ENCODE results near the gene PTK7. TPM values are rescaled to one million over a fixed set of nuclear protein-coding genes. Genes with fewer than 3 reads are reported as not detected.
"Not testable (repeated sequence)": the region's sequence is repeated elsewhere in the genome, so short reads cannot be mapped to it uniquely, and the experiment has no call there.

The PTK7 gene
- total RNA-seq = 1 to 10 TPM in 1 of 2 donors, under 1 TPM in 1; 0.56 to 1.0 TPM

DNA sequence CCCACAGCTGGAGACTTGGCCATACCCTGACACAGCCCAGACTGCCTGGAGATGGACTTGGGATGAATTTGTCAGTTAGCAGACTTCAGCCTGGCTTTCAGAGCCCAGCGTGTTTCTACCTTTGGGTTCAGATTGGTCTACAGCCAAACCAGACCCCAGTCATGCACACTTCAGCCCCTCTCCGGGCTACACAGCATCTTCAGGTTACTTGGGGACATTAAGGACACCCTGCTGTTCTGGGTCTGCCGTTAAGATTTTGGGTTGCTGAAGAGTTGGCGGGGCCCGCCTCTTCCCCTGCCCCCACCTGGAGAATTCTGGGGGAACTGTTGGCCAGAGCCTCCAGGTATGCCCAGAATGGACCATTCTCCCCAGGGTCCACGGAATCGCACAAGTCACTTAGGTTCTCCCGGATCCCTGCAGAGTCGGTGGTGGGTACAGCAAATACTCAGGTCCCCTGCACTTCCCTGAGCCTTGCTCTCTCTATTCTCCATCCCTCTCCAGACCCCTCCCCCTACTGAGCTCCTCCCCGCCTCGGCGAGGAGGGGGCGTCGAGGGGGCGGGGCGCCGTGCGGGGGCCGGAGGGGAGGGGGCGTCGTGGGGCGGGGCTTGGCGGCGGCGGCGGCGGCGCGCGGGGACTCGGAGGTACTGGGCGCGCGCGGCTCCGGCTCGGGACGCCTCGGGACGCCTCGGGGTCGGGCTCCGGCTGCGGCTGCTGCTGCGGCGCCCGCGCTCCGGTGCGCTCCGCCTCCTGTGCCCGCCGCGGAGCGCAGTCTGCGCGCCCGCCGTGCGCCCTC is at the start of gene PTK7:
TSS of gene PTK7 (plus strand) at position 645 of the 794 bp plus-strand sequence. CDS start 175 bp downstream, outside the sequence.
- no peaks in the 10 kb centered on the region for H3K4me1 Mint-ChIP-seq
- ATAC-seq (replicated peaks) = peak; percentile 47
- peaks cover 18% of the 10 kb centered on the region for H3K27me3 Mint-ChIP-seq
- no peaks in the 10 kb centered on the region for H3K9me3 Mint-ChIP-seq
- H3K27ac Mint-ChIP-seq = no peak within 1 kb of the TSS
- H3K36me3 Mint-ChIP-seq (ENCODE audit: low read depth) = peaks cover 40% of the 10 kb centered on the region
- H3K4me3 Mint-ChIP-seq = peak within 1 kb of the TSS; percentile 31

DNA sequence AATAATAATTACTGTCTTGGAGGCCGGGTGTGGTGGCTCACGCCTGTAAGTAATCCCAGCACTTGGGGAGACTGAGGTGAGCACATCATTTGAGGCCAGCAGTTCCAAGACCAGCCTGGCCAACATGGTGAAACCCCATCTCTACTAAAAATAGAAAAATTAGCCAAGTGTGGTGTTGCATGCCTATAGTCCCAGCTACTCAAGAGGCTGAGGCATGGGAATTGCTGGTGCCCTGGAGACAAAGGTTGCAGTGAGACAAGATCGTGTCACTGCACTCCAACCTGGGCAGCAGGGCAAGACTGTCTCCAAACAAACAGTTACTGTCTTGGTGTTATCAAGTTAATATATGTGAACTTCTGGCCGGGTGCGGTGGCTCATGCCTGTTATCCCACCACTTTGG is 49.7 kb upstream of the PTK7 start:
- Mint-ChIP-seq H3K27ac (peak overlapping the region; percentile 26), H3K9me3 (no peaks in the 10 kb centered on the region), H3K27me3 (no peaks in the 10 kb centered on the region), H3K36me3 (ENCODE audit: low read depth) (peaks cover 80% of the 10 kb centered on the region), H3K4me3 (no peak overlapping the region), H3K4me1 (peaks cover 16% of the 10 kb centered on the region)
- no peak for ATAC-seq (replicated peaks)

DNA sequence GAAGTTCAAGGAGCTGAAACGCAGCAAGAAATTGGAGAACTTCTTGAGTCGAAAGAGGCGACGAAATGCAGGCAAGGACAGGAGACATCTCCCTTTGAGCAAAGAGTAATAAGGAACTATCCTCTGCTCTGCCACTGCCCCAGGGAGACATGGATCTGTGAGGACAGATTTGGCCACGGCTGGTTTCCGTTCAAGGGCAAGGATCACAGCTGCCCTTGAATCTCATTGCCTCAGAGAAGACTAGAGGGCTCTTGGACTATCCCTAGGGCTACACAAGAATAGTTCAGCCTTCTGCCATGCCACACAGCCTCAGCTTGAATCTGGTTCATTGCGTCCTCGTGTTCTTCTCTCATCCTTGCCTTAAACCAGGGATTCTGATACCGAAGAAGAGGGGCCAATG is 47.0 kb upstream of the PTK7 start:
- peaks cover 99% of the 10 kb centered on the region for H3K36me3 Mint-ChIP-seq (ENCODE audit: low read depth)
- peaks cover 13% of the 10 kb centered on the region for H3K4me1 Mint-ChIP-seq
- H3K9me3 Mint-ChIP-seq = no peaks in the 10 kb centered on the region
- H3K27ac Mint-ChIP-seq = no peak overlapping the region
- ATAC-seq (replicated peaks) = no peak
- no peaks in the 10 kb centered on the region for H3K27me3 Mint-ChIP-seq
- no peak overlapping the region for H3K4me3 Mint-ChIP-seq

DNA sequence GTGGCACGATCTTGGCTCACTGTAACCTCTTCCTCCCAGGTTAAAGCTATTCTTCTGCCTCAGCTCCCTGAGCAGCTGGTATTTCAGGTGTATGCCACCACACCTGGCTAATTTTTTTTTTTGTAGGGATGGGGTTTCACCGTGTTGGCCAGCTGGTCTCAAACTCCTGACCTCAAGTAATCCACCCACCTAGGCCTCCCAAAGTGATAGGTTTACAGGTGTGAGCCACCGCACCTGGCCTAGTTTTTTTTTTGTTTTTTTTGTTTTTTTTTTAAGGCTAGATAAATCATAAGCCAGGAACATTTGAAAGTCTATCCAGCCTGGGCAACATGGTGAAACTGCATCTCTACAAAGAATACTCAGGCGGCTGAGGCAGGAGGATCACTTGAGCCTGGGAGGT is 43.8 kb upstream of the PTK7 start:
- H3K36me3 Mint-ChIP-seq (ENCODE audit: low read depth) = peaks cover 93% of the 10 kb centered on the region

DNA sequence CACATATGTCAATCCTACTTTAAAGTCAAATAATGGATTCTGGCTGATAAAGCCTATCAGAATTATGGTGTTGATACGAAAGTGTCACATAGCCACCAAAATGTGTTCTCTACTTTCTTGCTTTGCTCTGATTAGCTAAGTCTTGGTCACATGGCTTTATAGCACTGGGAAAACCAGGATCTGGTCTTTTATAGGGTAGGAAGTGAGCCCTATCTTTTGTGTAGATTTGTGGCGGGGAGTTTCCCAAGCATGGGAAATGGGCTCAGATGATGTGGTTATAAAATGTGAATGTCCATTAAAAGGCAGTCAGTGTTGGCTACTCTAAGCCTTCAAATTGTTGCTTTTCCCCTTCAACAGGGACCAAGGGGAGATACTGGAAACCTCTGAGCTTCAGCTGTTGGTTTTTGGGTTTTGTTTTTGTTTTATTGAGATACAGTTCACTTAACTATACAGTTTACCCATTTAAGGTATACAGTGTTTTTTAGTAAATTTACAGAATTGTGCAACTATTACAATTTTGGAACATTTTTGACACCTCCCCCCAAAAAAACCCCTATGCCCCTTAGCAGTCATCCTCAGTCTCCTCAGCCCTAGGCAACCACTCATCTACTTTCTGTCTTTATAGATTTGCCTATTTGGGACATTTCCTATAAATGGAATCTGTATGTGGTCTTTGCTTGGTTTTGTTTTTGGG is 42.5 kb upstream of the PTK7 start:
- H3K27ac Mint-ChIP-seq = peak overlapping the region; percentile 9
- ATAC-seq (replicated peaks) = no peak
- H3K27me3 Mint-ChIP-seq = no peaks in the 10 kb centered on the region
- H3K36me3 Mint-ChIP-seq (ENCODE audit: low read depth) = peaks cover 87% of the 10 kb centered on the region
- no peak overlapping the region for H3K4me3 Mint-ChIP-seq
- H3K9me3 Mint-ChIP-seq = no peaks in the 10 kb centered on the region
- H3K4me1 Mint-ChIP-seq = no peaks in the 10 kb centered on the region

More for the DNA sequence above, 43.8 kb upstream of the PTK7 start:
- no peaks in the 10 kb centered on the region for H3K9me3 Mint-ChIP-seq
- no peak overlapping the region for H3K4me3 Mint-ChIP-seq
- ATAC-seq (replicated peaks) = no peak
- no peak overlapping the region for H3K27ac Mint-ChIP-seq
- no peaks in the 10 kb centered on the region for H3K27me3 Mint-ChIP-seq
- peaks cover 5% of the 10 kb centered on the region for H3K4me1 Mint-ChIP-seq

DNA sequence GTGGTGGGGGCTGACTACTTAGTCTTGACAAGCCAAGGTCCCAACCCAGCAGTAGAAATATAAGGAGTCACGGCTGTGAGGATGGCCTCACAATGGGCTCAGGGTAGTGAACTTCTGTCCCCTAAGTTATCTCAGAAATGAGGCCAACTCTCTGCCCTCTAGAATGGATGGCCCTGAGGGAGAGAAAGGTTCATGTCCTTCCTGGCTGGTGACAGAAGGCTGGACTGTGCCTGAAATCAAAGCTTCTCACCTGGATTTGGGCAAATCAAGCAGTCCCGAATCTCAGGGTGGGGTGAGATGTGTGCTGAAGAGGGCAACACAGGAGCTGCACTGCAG is 42.0 kb upstream of the PTK7 start:
- Mint-ChIP-seq H3K4me1 (no peaks in the 10 kb centered on the region), H3K27ac (no peak overlapping the region), H3K9me3 (no peaks in the 10 kb centered on the region), H3K27me3 (no peaks in the 10 kb centered on the region), H3K36me3 (ENCODE audit: low read depth) (peaks cover 84% of the 10 kb centered on the region), H3K4me3 (no peak overlapping the region)
- ATAC-seq (replicated peaks) = no peak

DNA sequence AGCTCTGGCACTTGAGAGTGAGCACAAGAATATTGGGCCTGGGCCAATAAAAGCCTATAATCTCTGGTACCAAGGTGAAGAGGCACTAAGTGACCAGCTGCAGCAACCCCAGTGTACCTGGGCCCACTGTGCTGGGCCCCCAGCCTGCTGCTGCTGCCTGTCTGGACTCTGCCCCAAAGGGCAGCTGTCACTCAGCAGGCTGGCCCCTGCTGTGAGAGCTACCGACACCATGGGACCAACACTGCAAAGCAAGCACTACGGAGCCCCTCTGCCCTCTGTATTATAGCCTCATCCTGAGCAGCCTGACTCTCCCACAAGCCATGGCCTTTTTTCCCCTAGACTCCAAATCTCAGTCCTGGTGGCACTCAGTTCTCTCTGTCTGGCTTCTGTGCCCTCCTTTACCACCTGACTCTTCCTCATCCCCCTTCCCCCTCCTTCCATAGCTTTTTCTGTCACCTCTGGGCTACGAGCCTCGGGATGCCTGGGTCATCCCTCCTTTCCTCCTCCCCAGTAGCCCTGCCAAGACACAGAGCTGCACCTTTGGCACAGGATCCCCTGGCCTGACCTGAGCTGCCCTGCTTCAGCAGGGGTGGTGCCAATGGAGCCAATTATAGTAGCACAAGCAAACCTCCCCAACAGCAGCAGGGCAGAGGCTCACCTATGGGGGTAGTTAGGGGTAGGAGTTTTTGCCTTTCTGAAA is 40.5 kb upstream of the PTK7 start:
- H3K9me3 Mint-ChIP-seq = no peaks in the 10 kb centered on the region
- H3K27me3 Mint-ChIP-seq = no peaks in the 10 kb centered on the region
- no peaks in the 10 kb centered on the region for H3K4me1 Mint-ChIP-seq
- ATAC-seq (replicated peaks) = no peak
- peaks cover 79% of the 10 kb centered on the region for H3K36me3 Mint-ChIP-seq (ENCODE audit: low read depth)
- no peak overlapping the region for H3K4me3 Mint-ChIP-seq
- no peak overlapping the region for H3K27ac Mint-ChIP-seq

DNA sequence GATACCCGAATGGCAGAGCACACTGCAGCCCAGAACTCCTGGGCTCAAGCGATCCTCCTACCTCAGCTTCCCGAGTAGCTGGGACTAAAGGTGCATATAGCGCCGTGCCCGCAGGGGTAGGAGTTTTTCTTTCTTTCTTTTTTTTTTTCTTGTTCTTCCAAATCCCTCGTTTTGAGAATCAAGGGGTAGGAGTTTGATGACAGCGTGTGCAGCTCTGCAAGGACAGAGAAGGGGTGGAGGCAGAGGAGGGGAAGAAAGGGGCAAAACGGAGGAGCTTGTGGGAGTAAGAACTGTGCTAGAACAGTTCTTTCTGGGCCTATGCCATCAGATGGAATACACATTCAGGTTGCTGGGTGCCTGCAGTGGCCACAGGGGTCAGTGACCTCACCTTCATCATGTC is 39.4 kb upstream of the PTK7 start:
- no peaks in the 10 kb centered on the region for H3K27me3 Mint-ChIP-seq
- no peak for ATAC-seq (replicated peaks)
- no peaks in the 10 kb centered on the region for H3K9me3 Mint-ChIP-seq
- no peak overlapping the region for H3K4me3 Mint-ChIP-seq
- peaks cover 77% of the 10 kb centered on the region for H3K36me3 Mint-ChIP-seq (ENCODE audit: low read depth)
- H3K4me1 Mint-ChIP-seq = no peaks in the 10 kb centered on the region
- H3K27ac Mint-ChIP-seq = no peak overlapping the region

DNA sequence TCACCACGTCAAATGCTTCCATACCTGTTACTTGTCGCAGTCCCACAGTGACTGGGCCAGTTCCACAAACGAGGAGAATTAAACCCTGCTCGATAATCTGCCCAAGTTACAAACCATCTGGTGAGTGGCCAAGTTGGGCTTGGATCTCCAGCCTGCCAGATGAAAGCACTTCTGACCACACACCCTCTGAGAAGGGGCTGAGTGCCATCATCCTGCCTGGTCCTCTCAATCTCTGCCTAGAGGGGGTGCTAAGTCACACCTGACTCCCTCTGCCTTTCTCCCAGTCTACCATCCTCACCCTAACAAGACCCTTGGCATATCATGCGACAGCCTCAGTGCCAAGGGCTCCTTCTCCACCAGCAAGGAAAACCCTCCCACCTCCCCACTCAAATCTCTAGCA is 38.9 kb upstream of the PTK7 start:
- H3K27me3 Mint-ChIP-seq = no peaks in the 10 kb centered on the region
- H3K36me3 Mint-ChIP-seq (ENCODE audit: low read depth) = peaks cover 76% of the 10 kb centered on the region
- no peak for ATAC-seq (replicated peaks)
- peak overlapping the region; percentile 12 for H3K27ac Mint-ChIP-seq
- H3K4me3 Mint-ChIP-seq = no peak overlapping the region
- H3K9me3 Mint-ChIP-seq = no peaks in the 10 kb centered on the region
- H3K4me1 Mint-ChIP-seq = no peaks in the 10 kb centered on the region

DNA sequence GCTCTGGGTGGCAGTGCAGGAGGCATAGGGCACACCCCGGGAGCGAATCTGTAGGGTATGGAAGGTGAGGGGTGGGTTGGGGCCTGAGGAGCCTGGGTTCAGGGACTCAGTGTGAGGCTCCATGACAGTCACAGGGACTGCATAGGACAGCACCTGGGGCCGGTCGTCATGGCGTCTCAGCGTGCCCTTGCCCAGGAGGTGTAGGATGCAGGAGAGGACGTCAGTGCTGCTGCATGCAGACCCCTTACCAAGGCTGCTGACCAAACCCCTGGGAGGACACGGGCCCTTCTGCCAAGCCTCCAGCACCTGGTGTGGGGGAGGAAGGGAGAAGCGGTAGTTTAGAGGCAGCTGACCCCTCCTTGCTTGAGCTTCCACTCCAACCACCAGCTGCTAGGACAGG is 38.4 kb upstream of the PTK7 start:
- no peak overlapping the region for H3K4me3 Mint-ChIP-seq
- H3K9me3 Mint-ChIP-seq = no peaks in the 10 kb centered on the region
- no peak for ATAC-seq (replicated peaks)
- no peaks in the 10 kb centered on the region for H3K27me3 Mint-ChIP-seq
- no peaks in the 10 kb centered on the region for H3K4me1 Mint-ChIP-seq
- peaks cover 76% of the 10 kb centered on the region for H3K36me3 Mint-ChIP-seq (ENCODE audit: low read depth)
- H3K27ac Mint-ChIP-seq = peak overlapping the region; percentile 12

DNA sequence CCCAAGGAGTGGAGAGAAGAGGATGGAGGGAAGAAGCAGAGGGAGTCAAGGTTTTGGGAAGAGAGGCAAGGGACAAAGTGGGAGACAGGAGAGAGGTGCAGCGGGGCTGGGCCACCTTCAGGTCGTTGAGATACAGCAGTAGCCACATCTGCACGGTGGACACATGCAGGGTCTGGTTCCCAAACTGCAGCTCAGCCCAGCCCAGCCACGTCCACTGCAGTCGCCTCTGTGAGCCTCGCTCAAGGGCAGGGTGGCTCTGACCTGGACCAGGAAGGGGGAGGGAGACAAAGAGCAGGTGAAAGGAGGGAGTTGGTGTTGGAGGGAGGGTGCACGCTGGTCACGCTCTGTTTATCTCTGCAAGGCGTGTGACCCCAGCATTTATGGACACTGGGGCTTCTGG is 37.4 kb upstream of the PTK7 start:
- H3K36me3 Mint-ChIP-seq (ENCODE audit: low read depth) = peaks cover 76% of the 10 kb centered on the region
- no peaks in the 10 kb centered on the region for H3K27me3 Mint-ChIP-seq
- H3K27ac Mint-ChIP-seq = peak overlapping the region; percentile 44
- no peak for ATAC-seq (replicated peaks)
- no peak overlapping the region for H3K4me3 Mint-ChIP-seq
- H3K9me3 Mint-ChIP-seq = no peaks in the 10 kb centered on the region
- H3K4me1 Mint-ChIP-seq = no peaks in the 10 kb centered on the region

DNA sequence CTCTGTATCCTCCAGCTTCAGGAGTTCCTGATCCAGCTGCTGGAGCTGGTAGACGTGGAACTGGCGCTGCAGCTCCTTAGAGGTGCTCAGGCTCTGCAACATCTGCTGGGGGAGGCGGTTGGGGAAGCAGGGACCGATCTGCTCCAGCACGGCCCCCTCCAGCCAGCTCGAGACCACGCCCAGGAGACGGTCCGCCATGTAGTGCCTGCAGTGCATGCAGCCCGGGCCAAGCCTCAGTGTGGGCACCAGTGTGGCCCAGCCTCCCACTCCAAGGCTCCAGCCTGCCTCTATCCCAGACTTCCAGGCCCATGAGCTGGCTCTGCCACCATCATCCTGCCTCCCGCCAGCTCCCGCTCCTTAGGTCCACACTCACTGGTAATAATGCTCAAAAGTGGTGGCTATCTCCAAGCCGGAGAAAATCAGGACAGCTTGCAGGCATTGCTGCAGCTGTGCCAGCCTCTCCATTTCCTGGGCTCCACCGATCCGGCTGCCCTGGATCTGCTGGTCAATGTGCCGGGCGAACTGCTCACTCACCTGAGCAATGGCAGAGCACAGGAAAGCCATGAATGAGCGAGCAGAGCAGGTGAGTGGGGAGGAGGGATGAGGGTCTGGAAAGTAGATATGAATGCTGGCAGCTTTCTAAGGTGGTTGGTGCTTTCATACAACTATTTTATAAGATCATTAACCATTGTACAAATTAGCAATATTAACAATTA is 35.4 kb upstream of the PTK7 start:
- no peaks in the 10 kb centered on the region for H3K9me3 Mint-ChIP-seq
- H3K4me1 Mint-ChIP-seq = no peaks in the 10 kb centered on the region
- no peaks in the 10 kb centered on the region for H3K27me3 Mint-ChIP-seq
- ATAC-seq (replicated peaks) = no peak
- H3K4me3 Mint-ChIP-seq = no peak overlapping the region
- H3K36me3 Mint-ChIP-seq (ENCODE audit: low read depth) = peaks cover 78% of the 10 kb centered on the region
- H3K27ac Mint-ChIP-seq = peak overlapping the region; percentile 73

DNA sequence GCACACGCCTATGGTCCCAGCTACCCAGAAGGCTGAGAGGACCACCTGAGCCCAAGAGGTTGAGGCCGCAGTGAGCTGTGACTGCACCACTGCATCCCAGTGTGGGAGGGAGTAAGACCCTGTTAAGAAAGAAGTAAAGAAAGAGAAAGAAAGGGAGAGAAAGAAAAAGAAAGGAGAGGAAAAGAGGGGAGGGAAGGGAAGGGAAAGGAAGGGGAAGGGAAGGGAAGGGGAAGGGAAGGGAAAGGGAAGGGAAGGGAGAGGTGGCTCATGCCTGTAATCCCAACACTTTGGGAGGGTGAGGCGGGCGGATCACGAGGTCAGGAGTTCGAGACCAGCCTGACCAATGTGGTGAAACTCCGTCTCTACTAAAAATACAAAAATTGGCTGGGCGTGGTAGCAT is 34.6 kb upstream of the PTK7 start:
- H3K4me3 Mint-ChIP-seq; ATAC-seq (replicated peaks); H3K27me3 Mint-ChIP-seq; H3K9me3 Mint-ChIP-seq; H3K4me1 Mint-ChIP-seq; H3K27ac Mint-ChIP-seq: not testable (repeated sequence)
- H3K36me3 Mint-ChIP-seq (ENCODE audit: low read depth) = peaks cover 81% of the 10 kb centered on the region

DNA sequence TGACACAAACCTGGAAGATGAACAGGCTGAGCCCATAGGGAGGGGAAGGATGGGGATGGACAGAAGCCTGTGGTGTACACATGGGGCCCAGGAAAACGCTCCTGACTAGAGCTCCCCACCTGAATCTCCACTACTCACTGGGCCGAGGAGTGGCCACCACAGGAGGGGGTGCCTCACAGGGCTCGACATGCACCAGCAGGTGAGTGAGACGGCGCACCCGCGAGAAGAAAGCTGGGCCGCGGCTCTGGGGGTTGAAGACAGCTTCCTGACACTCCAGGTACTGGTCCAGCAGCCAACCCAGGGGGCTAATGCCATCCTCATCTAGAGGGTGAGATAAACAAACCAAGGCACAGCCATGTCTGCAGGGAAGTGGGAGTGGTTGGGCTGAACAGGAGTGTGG is 32.8 kb upstream of the PTK7 start:
- no peak overlapping the region for H3K27ac Mint-ChIP-seq
- no peak overlapping the region for H3K4me3 Mint-ChIP-seq
- ATAC-seq (replicated peaks) = no peak
- no peaks in the 10 kb centered on the region for H3K4me1 Mint-ChIP-seq
- no peaks in the 10 kb centered on the region for H3K27me3 Mint-ChIP-seq
- H3K36me3 Mint-ChIP-seq (ENCODE audit: low read depth) = peaks cover 80% of the 10 kb centered on the region
- H3K9me3 Mint-ChIP-seq = no peaks in the 10 kb centered on the region
